HepG2 (cell line): ENCODE data around the gene NUDT22. TPM values are rescaled to one million over a fixed set of nuclear protein-coding genes. Genes with fewer than 3 reads are reported as not detected.

Experiments
- HNRNPK ChIP-seq: fragments of 200-400 bp; formaldehyde crosslinking; IDR thresholded peaks from 2 replicates; pipeline ENCODE4 v1.6.1; 2018; ENCODE audit warnings: low read length, low read depth, moderate library complexity, mild to moderate bottlenecking; ENCODE audit not compliant: poor library complexity, severe bottlenecking
- IKZF1 ChIP-seq: fragments of 450-650 bp; IDR thresholded peaks from 2 replicates; pipeline ENCODE4 v1.7.1; 2016
- NCOR1 ChIP-seq: fragments of 200-600 bp; sonication (generic); IDR thresholded peaks from 2 replicates; pipeline ENCODE4 v1.7.0; 2017; ENCODE audit warnings: antibody characterized with exemption, low read length, borderline replicate concordance
- POLR2A ChIP-seq, 2 experiments: IDR thresholded peaks; 2 replicates each; pipeline ENCODE4 v1.6.1; 2011; ENCODE audit warnings: low read depth in 2 of 2, low read length in 2 of 2, mild to moderate bottlenecking in 1 of 2, moderate library complexity in 1 of 2; ENCODE audit not compliant: insufficient read depth in 1 of 2
- SIX1 ChIP-seq: sonication (generic); formaldehyde crosslinking; IDR thresholded peaks from 2 replicates; pipeline ENCODE4 v1.4.0; 2020; ENCODE audit warnings: missing genetic modification reagents, borderline replicate concordance
- TBL1XR1 ChIP-seq: fragments of 150-350 bp; IDR thresholded peaks from 2 replicates; pipeline ENCODE4 v1.6.1; 2014; ENCODE audit warnings: borderline replicate concordance, low read length; ENCODE audit not compliant: partially characterized antibody
- ZIK1 ChIP-seq: sonication (generic); formaldehyde crosslinking; IDR thresholded peaks from 2 replicates; pipeline ENCODE4 v1.5.0; 2020; ENCODE audit warnings: mild to moderate bottlenecking, low read depth, missing genetic modification reagents, borderline replicate concordance
- ZNF501 ChIP-seq: sonication (generic); formaldehyde crosslinking; IDR thresholded peaks from 2 replicates; pipeline ENCODE4 v1.5.1; 2020; ENCODE audit warnings: mild to moderate bottlenecking, moderate library complexity, missing genetic modification reagents
- ZNF589 ChIP-seq: sonication (generic); formaldehyde crosslinking; conservative IDR thresholded peaks from 2 replicates; pipeline ENCODE4 v1.8.0; 2022; ENCODE audit warnings: mild to moderate bottlenecking, moderate library complexity, missing genetic modification reagents
- ZSCAN31 ChIP-seq: sonication (generic); formaldehyde crosslinking; IDR thresholded peaks from 2 replicates; pipeline ENCODE4 v1.5.0; 2020; ENCODE audit warnings: low read depth, mild to moderate bottlenecking, missing genetic modification reagents
- polyA plus RNA-seq, 8 experiments: library from polyadenylated mRNA; depleted of rRNA in 3 of 8; stranded (reverse) in 7 of 8; unstranded in 1 of 8; fragments of >200 nt; fragmentation: Illumina TruSeq in 4 of 8; extraction: Trizol in 4 of 8; gene quantifications; 2 replicates each; pipeline versions ENCODE4 v1.2.1 to v1.2.3, GENCODE V29; 2011 to 2016; ENCODE audit warnings: low read depth in 4 of 8, missing spikeins in 1 of 8, mixed read lengths in 1 of 8; ENCODE audit not compliant: insufficient read depth in 1 of 8
- total RNA-seq, 5 experiments: library from RNA; depleted of rRNA; stranded (reverse); fragments of >200 nt; fragmentation: Illumina TruSeq; extraction: Trizol; gene quantifications; 2 replicates each; pipeline ENCODE4 v1.2.3, GENCODE V29; 2016; ENCODE audit warnings: low read depth in 1 of 5
- TF ChIP-seq, protein P1 (sequence below): sonication (generic); formaldehyde crosslinking; IDR thresholded peaks from 2 replicates; pipeline ENCODE4 v1.4.0; 2020; ENCODE audit warnings: missing genetic modification reagents, low read depth, mild to moderate bottlenecking, borderline replicate concordance
- TF ChIP-seq, protein P2 (sequence below): sonication (generic); formaldehyde crosslinking; IDR thresholded peaks from 2 replicates; pipeline ENCODE4 v1.8.0; 2022; ENCODE audit warnings: low read depth, missing genetic modification reagents
- TF ChIP-seq, protein P3 (sequence below): IDR thresholded peaks from 2 replicates; pipeline ENCODE4 v1.6.1; 2016; ENCODE audit warnings: mild to moderate bottlenecking
- TF ChIP-seq, protein P4 (sequence below): sonication (generic); formaldehyde crosslinking; IDR thresholded peaks from 2 replicates; pipeline ENCODE4 v1.4.0; 2020; ENCODE audit warnings: missing genetic modification reagents, borderline replicate concordance
- TF ChIP-seq, protein P5 (sequence below): sonication (generic); formaldehyde crosslinking; IDR thresholded peaks from 2 replicates; pipeline ENCODE4 v1.5.0; 2020; ENCODE audit warnings: missing genetic modification reagents
- TF ChIP-seq, protein P6 (sequence below): sonication (generic); formaldehyde crosslinking; IDR thresholded peaks from 2 replicates; pipeline ENCODE4 v1.4.0; 2020; ENCODE audit warnings: missing genetic modification reagents

NUDT22 gene
- total and polyA plus RNA-seq, 2 of the 13 experiments (the other 11 are each of a cell fraction or from before 2014, with no cell fraction given), result 33.5 to 39.8 TPM

DNA sequence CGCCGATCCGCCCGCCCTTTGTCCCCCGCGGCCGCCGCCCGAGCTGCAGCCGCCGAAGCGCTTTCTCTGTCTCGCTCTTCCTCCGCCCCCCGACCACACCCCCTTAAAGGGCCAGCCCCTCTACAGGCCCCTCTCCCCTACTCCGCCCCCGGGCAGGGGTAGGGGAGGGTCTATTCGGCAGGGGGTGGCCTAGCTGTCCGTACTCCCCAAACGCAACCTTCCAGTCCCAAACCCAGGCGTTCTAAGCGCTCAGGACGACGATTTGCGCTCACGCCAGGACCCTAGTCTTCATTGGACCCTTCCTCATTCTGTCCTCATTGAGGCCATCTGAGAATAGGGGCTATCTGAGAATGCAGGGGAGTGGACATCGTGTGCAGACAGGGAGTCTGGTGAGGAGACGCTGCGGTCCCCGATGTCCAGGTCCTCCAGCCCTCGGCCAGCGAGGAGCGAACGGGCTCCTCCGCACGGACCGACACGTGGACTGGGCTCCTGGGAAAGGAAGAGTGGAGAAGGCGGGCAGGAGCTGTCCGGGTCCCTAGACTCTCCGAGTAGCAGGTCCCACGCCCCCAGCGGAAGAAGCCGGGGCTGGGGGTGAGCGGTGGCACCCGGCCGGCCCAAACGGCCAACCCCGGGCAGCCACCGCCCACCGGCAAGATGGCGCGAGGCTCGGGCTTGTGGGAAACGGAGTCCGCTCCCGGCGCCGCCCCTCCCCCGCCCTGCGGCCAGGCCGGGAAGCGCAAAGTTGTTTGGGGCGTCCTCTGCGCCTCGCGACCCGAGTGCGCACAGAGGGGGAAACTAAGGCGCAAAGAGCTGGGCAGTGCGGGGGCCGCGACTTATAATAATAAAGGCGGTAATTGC lies 21.0 kb downstream of the NUDT22 start, which contains the start of gene PPP1R14B (continued):
- TF ChIP-seq NCOR1, result no peak
- TF ChIP-seq, protein P1, sequence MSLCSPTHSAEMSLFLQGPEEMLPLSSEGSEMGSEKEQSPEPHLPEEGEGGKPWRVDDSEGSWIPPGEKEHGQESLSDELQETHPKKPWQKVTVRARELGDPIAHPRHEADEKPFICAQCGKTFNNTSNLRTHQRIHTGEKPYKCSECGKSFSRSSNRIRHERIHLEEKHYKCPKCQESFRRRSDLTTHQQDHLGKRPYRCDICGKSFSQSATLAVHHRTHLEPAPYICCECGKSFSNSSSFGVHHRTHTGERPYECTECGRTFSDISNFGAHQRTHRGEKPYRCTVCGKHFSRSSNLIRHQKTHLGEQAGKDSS (CRISPR knock-in tag), result no peak
- no peak for TF ChIP-seq IKZF1
- TF ChIP-seq ZSCAN31 (CRISPR knock-in tag), result peak; percentile 86; the same call in 1 of the 2 replicates
- peak; percentile 76 for TF ChIP-seq ZNF501 (CRISPR knock-in tag)
- TF ChIP-seq, protein P2, sequence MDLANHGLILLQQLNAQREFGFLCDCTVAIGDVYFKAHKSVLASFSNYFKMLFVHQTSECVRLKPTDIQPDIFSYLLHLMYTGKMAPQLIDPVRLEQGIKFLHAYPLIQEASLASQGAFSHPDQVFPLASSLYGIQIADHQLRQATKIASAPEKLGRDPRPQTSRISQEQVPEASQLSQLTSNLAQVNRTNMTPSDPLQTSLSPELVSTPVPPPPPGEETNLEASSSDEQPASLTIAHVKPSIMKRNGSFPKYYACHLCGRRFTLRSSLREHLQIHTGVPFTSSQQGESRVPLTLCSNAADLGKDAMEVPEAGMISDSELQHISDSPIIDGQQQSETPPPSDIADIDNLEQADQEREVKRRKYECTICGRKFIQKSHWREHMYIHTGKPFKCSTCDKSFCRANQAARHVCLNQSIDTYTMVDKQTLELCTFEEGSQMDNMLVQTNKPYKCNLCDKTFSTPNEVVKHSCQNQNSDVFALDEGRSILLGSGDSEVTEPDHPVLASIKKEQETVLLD (CRISPR knock-in tag), result peak; percentile 33; the same call in 1 of the 2 replicates
- TF ChIP-seq ZIK1 (CRISPR knock-in tag), result no peak; the same call in 1 of the 2 replicates
- peak; percentile 24 for TF ChIP-seq HNRNPK
- TF ChIP-seq ZNF589 (CRISPR knock-in tag), result peak; percentile 62; the same call in 1 of the 2 replicates
- TF ChIP-seq SIX1 (CRISPR knock-in tag), result no peak
- peak; percentile 6 for TF ChIP-seq TBL1XR1
- TF ChIP-seq POLR2A (IDR thresholded peaks at IDR 0.05; ENCODE audit: insufficient read depth in 1 of 2, low read depth in 2 of 2, low read length in 2 of 2), result peak in 1 of 2 experiments; percentile 44; a peak in 1 of 4 replicates
- TF ChIP-seq, protein P3, sequence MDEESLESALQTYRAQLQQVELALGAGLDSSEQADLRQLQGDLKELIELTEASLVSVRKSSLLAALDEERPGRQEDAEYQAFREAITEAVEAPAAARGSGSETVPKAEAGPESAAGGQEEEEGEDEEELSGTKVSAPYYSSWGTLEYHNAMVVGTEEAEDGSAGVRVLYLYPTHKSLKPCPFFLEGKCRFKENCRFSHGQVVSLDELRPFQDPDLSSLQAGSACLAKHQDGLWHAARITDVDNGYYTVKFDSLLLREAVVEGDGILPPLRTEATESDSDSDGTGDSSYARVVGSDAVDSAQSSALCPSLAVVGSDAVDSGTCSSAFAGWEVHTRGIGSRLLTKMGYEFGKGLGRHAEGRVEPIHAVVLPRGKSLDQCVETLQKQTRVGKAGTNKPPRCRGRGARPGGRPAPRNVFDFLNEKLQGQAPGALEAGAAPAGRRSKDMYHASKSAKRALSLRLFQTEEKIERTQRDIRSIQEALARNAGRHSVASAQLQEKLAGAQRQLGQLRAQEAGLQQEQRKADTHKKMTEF, result peak; percentile 82
- TF ChIP-seq, protein P4, sequence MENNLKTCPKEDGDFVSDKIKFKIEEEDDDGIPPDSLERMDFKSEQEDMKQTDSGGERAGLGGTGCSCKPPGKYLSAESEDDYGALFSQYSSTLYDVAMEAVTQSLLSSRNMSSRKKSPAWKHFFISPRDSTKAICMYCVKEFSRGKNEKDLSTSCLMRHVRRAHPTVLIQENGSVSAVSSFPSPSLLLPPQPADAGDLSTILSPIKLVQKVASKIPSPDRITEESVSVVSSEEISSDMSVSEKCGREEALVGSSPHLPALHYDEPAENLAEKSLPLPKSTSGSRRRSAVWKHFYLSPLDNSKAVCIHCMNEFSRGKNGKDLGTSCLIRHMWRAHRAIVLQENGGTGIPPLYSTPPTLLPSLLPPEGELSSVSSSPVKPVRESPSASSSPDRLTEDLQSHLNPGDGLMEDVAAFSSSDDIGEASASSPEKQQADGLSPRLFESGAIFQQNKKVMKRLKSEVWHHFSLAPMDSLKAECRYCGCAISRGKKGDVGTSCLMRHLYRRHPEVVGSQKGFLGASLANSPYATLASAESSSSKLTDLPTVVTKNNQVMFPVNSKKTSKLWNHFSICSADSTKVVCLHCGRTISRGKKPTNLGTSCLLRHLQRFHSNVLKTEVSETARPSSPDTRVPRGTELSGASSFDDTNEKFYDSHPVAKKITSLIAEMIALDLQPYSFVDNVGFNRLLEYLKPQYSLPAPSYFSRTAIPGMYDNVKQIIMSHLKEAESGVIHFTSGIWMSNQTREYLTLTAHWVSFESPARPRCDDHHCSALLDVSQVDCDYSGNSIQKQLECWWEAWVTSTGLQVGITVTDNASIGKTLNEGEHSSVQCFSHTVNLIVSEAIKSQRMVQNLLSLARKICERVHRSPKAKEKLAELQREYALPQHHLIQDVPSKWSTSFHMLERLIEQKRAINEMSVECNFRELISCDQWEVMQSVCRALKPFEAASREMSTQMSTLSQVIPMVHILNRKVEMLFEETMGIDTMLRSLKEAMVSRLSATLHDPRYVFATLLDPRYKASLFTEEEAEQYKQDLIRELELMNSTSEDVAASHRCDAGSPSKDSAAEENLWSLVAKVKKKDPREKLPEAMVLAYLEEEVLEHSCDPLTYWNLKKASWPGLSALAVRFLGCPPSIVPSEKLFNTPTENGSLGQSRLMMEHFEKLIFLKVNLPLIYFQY (CRISPR knock-in tag), result peak; percentile 82; the same call in 1 of the 2 replicates
- TF ChIP-seq, protein P5, sequence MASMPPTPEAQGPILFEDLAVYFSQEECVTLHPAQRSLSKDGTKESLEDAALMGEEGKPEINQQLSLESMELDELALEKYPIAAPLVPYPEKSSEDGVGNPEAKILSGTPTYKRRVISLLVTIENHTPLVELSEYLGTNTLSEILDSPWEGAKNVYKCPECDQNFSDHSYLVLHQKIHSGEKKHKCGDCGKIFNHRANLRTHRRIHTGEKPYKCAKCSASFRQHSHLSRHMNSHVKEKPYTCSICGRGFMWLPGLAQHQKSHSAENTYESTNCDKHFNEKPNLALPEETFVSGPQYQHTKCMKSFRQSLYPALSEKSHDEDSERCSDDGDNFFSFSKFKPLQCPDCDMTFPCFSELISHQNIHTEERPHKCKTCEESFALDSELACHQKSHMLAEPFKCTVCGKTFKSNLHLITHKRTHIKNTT, result no peak
- TF ChIP-seq, protein P6, sequence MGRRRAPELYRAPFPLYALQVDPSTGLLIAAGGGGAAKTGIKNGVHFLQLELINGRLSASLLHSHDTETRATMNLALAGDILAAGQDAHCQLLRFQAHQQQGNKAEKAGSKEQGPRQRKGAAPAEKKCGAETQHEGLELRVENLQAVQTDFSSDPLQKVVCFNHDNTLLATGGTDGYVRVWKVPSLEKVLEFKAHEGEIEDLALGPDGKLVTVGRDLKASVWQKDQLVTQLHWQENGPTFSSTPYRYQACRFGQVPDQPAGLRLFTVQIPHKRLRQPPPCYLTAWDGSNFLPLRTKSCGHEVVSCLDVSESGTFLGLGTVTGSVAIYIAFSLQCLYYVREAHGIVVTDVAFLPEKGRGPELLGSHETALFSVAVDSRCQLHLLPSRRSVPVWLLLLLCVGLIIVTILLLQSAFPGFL, result no peak
